ENCODE results near the gene GTPBP8. TPM values are rescaled to one million over a fixed set of nuclear protein-coding genes. Genes with fewer than 3 reads are reported as not detected.

Gene GTPBP8
- 28.9 and 34.8 TPM in 2 replicates for total RNA-seq (2014; rRNA removed; shearing (Covaris generic))

GRCh38 chr3:112990672-112991602 is at the start of gene GTPBP8:
TSS of gene GTPBP8 (plus strand) at chr3:112990984. CDS start at chr3:112991000, 16 bp downstream.
- no peaks in the 10 kb centered on the region; the same call in 1 of the 2 replicates for H3K4me1 ChIP-seq (replicated peaks)
- no peaks in the 10 kb centered on the region for H3K36me3 ChIP-seq
- peak within 1 kb of the TSS; percentile 57 for H3K4me3 ChIP-seq
- H3K9me3 ChIP-seq (replicated peaks): no peaks in the 10 kb centered on the region
- no peaks in the 10 kb centered on the region for H3K27me3 ChIP-seq (replicated peaks)
- DNase-seq (ENCODE audit: low read depth in 1 of 2, low spot score in 2 of 2): peak; percentile 79 to 87
- H3K27ac ChIP-seq: peak within 1 kb of the TSS; percentile 47

GRCh38 chr3:112948346-112948838 is 42.4 kb upstream of the GTPBP8 start:
- H3K27ac ChIP-seq: no peak overlapping the region
- H3K9me3 ChIP-seq (replicated peaks): no peaks in the 10 kb centered on the region
- no peaks in the 10 kb centered on the region; the same call in 1 of the 2 replicates for H3K27me3 ChIP-seq (replicated peaks)
- no peak for DNase-seq (ENCODE audit: low read depth in 1 of 2, low spot score in 2 of 2)
- no peaks in the 10 kb centered on the region for H3K4me1 ChIP-seq (replicated peaks)
- no peaks in the 10 kb centered on the region for H3K36me3 ChIP-seq
- H3K4me3 ChIP-seq: no peak overlapping the region

DNA sequence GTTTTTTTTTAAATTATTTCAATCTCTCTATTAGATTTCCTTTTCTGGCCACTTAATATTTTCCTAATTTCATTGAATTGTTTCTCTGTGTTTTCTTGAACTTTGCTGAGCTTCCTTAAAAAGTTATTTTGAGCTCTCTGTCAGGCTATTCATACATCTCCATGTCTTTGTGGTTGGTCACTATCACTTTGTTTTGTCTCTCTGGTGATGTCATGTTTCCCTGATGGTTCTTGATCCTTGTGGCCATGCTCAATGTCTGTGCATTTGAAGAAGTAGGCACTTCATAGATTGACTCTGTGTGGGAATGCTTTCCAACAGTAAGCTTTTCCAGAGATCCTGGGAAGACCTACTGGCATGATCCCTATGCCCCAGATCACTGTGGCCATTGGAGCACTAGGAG is 34.4 kb upstream of the GTPBP8 start:
- no peaks in the 10 kb centered on the region for H3K36me3 ChIP-seq

GRCh38 chr3:112958811-112959560 is 31.8 kb upstream of the GTPBP8 start:
- DNase-seq (ENCODE audit: low read depth in 1 of 2, low spot score in 2 of 2): no peak
- H3K4me1 ChIP-seq (replicated peaks): no peaks in the 10 kb centered on the region
- no peak overlapping the region for H3K4me3 ChIP-seq
- H3K9me3 ChIP-seq (replicated peaks): no peaks in the 10 kb centered on the region
- H3K27me3 ChIP-seq (replicated peaks): peaks cover 3% of the 10 kb centered on the region; the same call in 1 of the 2 replicates
- H3K27ac ChIP-seq: no peak overlapping the region
- H3K36me3 ChIP-seq: no peaks in the 10 kb centered on the region

More for the DNA sequence above, 34.4 kb upstream of the GTPBP8 start:
- no peak overlapping the region for H3K4me3 ChIP-seq
- no peaks in the 10 kb centered on the region for H3K4me1 ChIP-seq (replicated peaks)
- H3K27ac ChIP-seq: no peak overlapping the region
- DNase-seq (ENCODE audit: low read depth in 1 of 2, low spot score in 2 of 2): no peak
- peaks cover 3% of the 10 kb centered on the region; the same call in 1 of the 2 replicates for H3K27me3 ChIP-seq (replicated peaks)
- no peaks in the 10 kb centered on the region for H3K9me3 ChIP-seq (replicated peaks)

DNA sequence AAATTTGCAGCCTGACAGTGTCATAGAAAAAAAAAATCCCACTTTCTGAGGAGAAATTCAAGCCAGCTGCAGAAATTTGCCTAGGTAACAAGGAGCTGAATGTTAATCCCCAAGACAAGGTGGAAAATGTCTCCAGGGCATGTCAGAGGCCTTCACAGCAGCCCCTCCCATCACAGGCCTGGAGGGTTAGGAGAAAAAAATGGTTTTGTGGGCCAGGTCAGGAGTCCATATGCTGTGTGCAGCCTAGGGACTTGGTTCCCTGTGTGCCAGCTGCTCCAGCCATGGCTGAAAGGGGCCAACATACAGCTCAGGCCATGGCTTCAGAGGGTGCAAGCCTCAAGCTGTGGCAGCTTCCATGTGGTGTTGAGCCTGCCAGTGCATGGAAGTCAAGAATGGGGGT is 27.1 kb upstream of the GTPBP8 start:
- Histone ChIP-seq H3K4me3 (no peak overlapping the region), H3K27ac (no peak overlapping the region), H3K4me1 (replicated peaks) (no peaks in the 10 kb centered on the region), H3K27me3 (replicated peaks) (no peaks in the 10 kb centered on the region), H3K36me3 (no peaks in the 10 kb centered on the region), H3K9me3 (replicated peaks) (no peaks in the 10 kb centered on the region)
- no peak for DNase-seq (ENCODE audit: low read depth in 1 of 2, low spot score in 2 of 2)

GRCh38 chr3:112965656-112966055 is 25.1 kb upstream of the GTPBP8 start:
- Histone ChIP-seq H3K9me3 (replicated peaks) (no peaks in the 10 kb centered on the region), H3K27ac (no peak overlapping the region), H3K36me3 (no peaks in the 10 kb centered on the region), H3K4me1 (replicated peaks) (no peaks in the 10 kb centered on the region), H3K4me3 (no peak overlapping the region), H3K27me3 (replicated peaks) (no peaks in the 10 kb centered on the region)
- no peak for DNase-seq (ENCODE audit: low read depth in 1 of 2, low spot score in 2 of 2)

GRCh38 chr3:112966633-112967032 is 24.2 kb upstream of the GTPBP8 start:
- Histone ChIP-seq H3K9me3 (replicated peaks) (no peaks in the 10 kb centered on the region), H3K36me3 (no peaks in the 10 kb centered on the region), H3K27ac (no peak overlapping the region), H3K4me1 (replicated peaks) (no peaks in the 10 kb centered on the region), H3K4me3 (no peak overlapping the region), H3K27me3 (replicated peaks) (no peaks in the 10 kb centered on the region)
- DNase-seq (ENCODE audit: low read depth in 1 of 2, low spot score in 2 of 2): no peak

DNA sequence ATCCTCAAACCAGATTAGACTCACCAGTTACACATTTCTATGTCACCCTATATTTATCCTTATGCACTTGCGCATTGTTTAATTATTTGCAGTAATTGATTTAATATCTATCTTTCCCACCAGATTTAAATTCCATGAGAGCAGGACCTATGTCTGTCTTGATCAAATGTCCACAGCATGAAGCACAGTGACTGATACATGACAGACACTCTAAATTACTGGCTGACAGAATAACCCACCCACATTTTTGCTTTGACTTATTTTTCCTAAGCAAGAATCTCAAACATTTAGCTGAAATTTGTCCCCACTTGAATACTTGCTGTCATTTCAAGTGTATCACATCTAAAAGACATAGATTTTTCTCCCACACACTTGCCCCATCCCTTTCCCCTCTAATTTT is 23.4 kb upstream of the GTPBP8 start:
- Histone ChIP-seq H3K36me3 (no peaks in the 10 kb centered on the region), H3K27me3 (replicated peaks) (peaks cover 5% of the 10 kb centered on the region; the same call in 1 of the 2 replicates), H3K4me3 (no peak overlapping the region), H3K9me3 (replicated peaks) (no peaks in the 10 kb centered on the region), H3K27ac (no peak overlapping the region), H3K4me1 (replicated peaks) (no peaks in the 10 kb centered on the region)
- DNase-seq (ENCODE audit: low read depth in 1 of 2, low spot score in 2 of 2): no peak

- H3K4me1 ChIP-seq (replicated peaks): no peaks in the 10 kb centered on the region
- H3K27ac ChIP-seq: no peak overlapping the region
- no peaks in the 10 kb centered on the region for H3K36me3 ChIP-seq
- H3K4me3 ChIP-seq: no peak overlapping the region
- no peaks in the 10 kb centered on the region for H3K9me3 ChIP-seq (replicated peaks)
- H3K27me3 ChIP-seq (replicated peaks): peaks cover 5% of the 10 kb centered on the region; the same call in 1 of the 2 replicates
- DNase-seq (ENCODE audit: low read depth in 1 of 2, low spot score in 2 of 2): no peak
These were observed 23.0 kb upstream of the GTPBP8 start for GRCh38 chr3:112967828-112968227.

GRCh38 chr3:112972158-112972557 is 18.6 kb upstream of the GTPBP8 start:
- Histone ChIP-seq H3K4me3 (no peak overlapping the region), H3K27ac (no peak overlapping the region), H3K36me3 (no peaks in the 10 kb centered on the region), H3K4me1 (replicated peaks) (no peaks in the 10 kb centered on the region), H3K9me3 (replicated peaks) (no peaks in the 10 kb centered on the region), H3K27me3 (replicated peaks) (peaks cover 5% of the 10 kb centered on the region; the same call in 1 of the 2 replicates)
- DNase-seq (ENCODE audit: low read depth in 1 of 2, low spot score in 2 of 2): no peak

GRCh38 chr3:112973325-112974177 is 17.2 kb upstream of the GTPBP8 start:
- no peak for DNase-seq (ENCODE audit: low read depth in 1 of 2, low spot score in 2 of 2)
- no peaks in the 10 kb centered on the region for H3K9me3 ChIP-seq (replicated peaks)
- no peak overlapping the region for H3K27ac ChIP-seq
- H3K4me1 ChIP-seq (replicated peaks): no peaks in the 10 kb centered on the region
- H3K27me3 ChIP-seq (replicated peaks): peaks cover 5% of the 10 kb centered on the region; the same call in 1 of the 2 replicates
- H3K36me3 ChIP-seq: no peaks in the 10 kb centered on the region
- no peak overlapping the region for H3K4me3 ChIP-seq

DNA sequence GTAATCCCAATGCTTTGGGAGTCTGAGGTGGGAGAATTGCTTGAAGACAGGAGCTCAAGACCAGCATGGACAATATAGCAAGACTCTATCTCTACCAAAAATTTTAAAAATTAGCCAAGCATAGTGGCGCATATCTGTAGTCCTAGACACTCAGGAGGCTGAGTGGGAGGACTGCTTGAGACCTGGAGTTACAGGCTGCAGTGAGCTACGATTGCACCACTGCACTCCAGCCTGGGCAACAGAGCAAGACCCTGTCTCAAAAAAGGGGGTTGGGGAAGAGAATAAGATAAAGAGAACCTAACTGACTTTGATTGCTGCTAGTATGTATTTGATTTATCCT is 16.6 kb upstream of the GTPBP8 start:
- peaks cover 5% of the 10 kb centered on the region; the same call in 1 of the 2 replicates for H3K27me3 ChIP-seq (replicated peaks)
- H3K4me3 ChIP-seq: no peak overlapping the region
- no peak for DNase-seq (ENCODE audit: low read depth in 1 of 2, low spot score in 2 of 2)
- H3K27ac ChIP-seq: no peak overlapping the region
- no peaks in the 10 kb centered on the region for H3K4me1 ChIP-seq (replicated peaks)
- H3K36me3 ChIP-seq: no peaks in the 10 kb centered on the region
- no peaks in the 10 kb centered on the region for H3K9me3 ChIP-seq (replicated peaks)

DNA sequence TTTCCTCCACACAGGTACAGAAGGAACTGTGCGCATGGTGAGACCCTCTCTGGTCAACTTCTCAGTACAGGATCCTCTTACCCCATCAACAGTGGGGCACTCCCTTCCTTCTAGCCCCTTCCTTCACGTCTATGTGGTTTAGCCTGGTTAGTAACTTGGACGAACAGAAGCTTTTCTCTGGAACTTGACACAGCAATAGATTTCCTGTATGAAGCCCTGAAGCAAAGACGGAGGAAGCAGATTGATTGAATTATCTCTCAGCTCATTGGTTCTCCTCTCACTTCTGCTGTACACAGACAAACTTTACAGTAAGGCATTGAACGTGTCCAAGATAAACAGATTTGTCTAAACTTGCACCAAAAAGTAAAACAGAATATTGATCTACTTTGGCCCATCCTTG is 15.9 kb upstream of the GTPBP8 start, which contains the start of gene CD200R1:
TSS of gene CD200R1 (minus strand) at position 210 of the 400 bp plus-strand sequence. CDS start 246 bp downstream, outside the sequence.
- H3K27ac ChIP-seq: no peak within 1 kb of the TSS
- no peaks in the 10 kb centered on the region for H3K36me3 ChIP-seq
- H3K4me1 ChIP-seq (replicated peaks): no peaks in the 10 kb centered on the region
- DNase-seq (ENCODE audit: low read depth in 1 of 2, low spot score in 2 of 2): no peak
- peaks cover 5% of the 10 kb centered on the region; the same call in 1 of the 2 replicates for H3K27me3 ChIP-seq (replicated peaks)
- no peak within 1 kb of the TSS for H3K4me3 ChIP-seq
- no peaks in the 10 kb centered on the region for H3K9me3 ChIP-seq (replicated peaks)

All from SJSA1 (cell line).